ENCODE data around the gene HOXA2.

Gene HOXA2

GRCh38 chr7:27101171-27101956 is 1.1 kb downstream of the HOXA2 start:
- H3K4me3 ChIP-seq (ENCODE audit: low read depth, low read length), result no peak overlapping the region
- TF ChIP-seq CTCF (IDR thresholded peaks at IDR 0.05; ENCODE audit: insufficient read depth, low read depth, low read length, missing control alignments), result no peak
- DNase-seq (ENCODE audit: low read depth), result no peak

GRCh38 chr7:27100694-27101170 is 1.8 kb downstream of the HOXA2 start:
- H3K4me3 ChIP-seq (ENCODE audit: low read depth, low read length), result no peak overlapping the region
- DNase-seq (ENCODE audit: low read depth), result no peak
- TF ChIP-seq CTCF (IDR thresholded peaks at IDR 0.05; ENCODE audit: insufficient read depth, low read depth, low read length, missing control alignments), result no peak

- no peak for TF ChIP-seq CTCF (IDR thresholded peaks at IDR 0.05; ENCODE audit: insufficient read depth, low read depth, low read length, missing control alignments)
- no peak overlapping the region for H3K4me3 ChIP-seq (ENCODE audit: low read depth, low read length)
- DNase-seq (ENCODE audit: low read depth), result no peak
These were observed 2.8 kb downstream of the HOXA2 start for GRCh38 chr7:27099453-27100370.

- TF ChIP-seq CTCF (IDR thresholded peaks at IDR 0.05; ENCODE audit: insufficient read depth, low read depth, low read length, missing control alignments), result no peak
- no peak overlapping the region for H3K4me3 ChIP-seq (ENCODE audit: low read depth, low read length)
- no peak for DNase-seq (ENCODE audit: low read depth)
These were observed 3.7 kb downstream of the HOXA2 start for GRCh38 chr7:27098578-27099451.

- TF ChIP-seq CTCF (IDR thresholded peaks at IDR 0.05; ENCODE audit: insufficient read depth, low read depth, low read length, missing control alignments), result no peak
- DNase-seq (ENCODE audit: low read depth), result no peak
- no peak overlapping the region for H3K4me3 ChIP-seq (ENCODE audit: low read depth, low read length)
These were observed 4.6 kb downstream of the HOXA2 start for GRCh38 chr7:27097686-27098577.

Data from GM12865 (cell line).